Lung (tissue), 12 donors: ENCODE data around the gene PER2. TPM values are rescaled to one million over a fixed set of nuclear protein-coding genes. Genes with fewer than 3 reads are reported as not detected.
"Not testable (repeated sequence)": the region's sequence is repeated elsewhere in the genome, so short reads cannot be mapped to it uniquely, and the experiment has no call there.

ENCODE experiments used
- ATAC-seq: fragments of 200-7000 bp; cut with Tn5 transposase; one replicate; pipeline ENCODE4 v1.9.1; 2020; ENCODE audit warnings: moderate number of reproducible peaks; ENCODE audit not compliant: insufficient read depth, low FRiP score
- DNase-seq, 3 donors: peaks; one replicate each; pipeline ENCODE4 v3.0.0-alpha.2; 2013 to 2017
- H3K27ac ChIP-seq, 2 donors: one replicate each; pipeline ENCODE4 v1.5.1; 2013; ENCODE audit warnings: mild to moderate bottlenecking in 2 of 2, moderate library complexity in 2 of 2, control low read depth in 1 of 2, inconsistent platforms in 1 of 2, low read depth in 1 of 2, low read length in 1 of 2
- H3K27me3 ChIP-seq, 3 donors: one replicate each; pipeline ENCODE4 v1.5.1; 2013; ENCODE audit warnings: low read length in 2 of 3; ENCODE audit not compliant: control insufficient read depth in 3 of 3, insufficient read depth in 3 of 3
- H3K36me3 ChIP-seq, 4 donors: one replicate each; pipeline ENCODE4 v1.5.1; 2013; ENCODE audit warnings: low read length in 4 of 4, mild to moderate bottlenecking in 1 of 4, moderate library complexity in 1 of 4; ENCODE audit not compliant: control insufficient read depth in 4 of 4, insufficient read depth in 4 of 4
- H3K4me1 ChIP-seq, 5 donors: one replicate each; pipeline ENCODE4 v1.5.1; 2013; ENCODE audit warnings: low read length in 5 of 5, mild to moderate bottlenecking in 2 of 5, moderate library complexity in 1 of 5; ENCODE audit not compliant: control insufficient read depth in 5 of 5, insufficient read depth in 5 of 5
- H3K4me3 ChIP-seq: one replicate; pipeline ENCODE4 v1.5.1; 2013; ENCODE audit warnings: mild to moderate bottlenecking, control low read depth, moderate library complexity
- H3K9ac ChIP-seq, 2 donors: one replicate each; pipeline ENCODE4 v1.5.1; 2013; ENCODE audit warnings: low read length in 2 of 2, control low read depth in 1 of 2; ENCODE audit not compliant: insufficient read depth in 1 of 2
- H3K9me3 ChIP-seq, 4 donors: one replicate each; pipeline ENCODE4 v1.5.1; 2013; ENCODE audit warnings: low read length in 3 of 4, mild to moderate bottlenecking in 1 of 4, moderate library complexity in 1 of 4; ENCODE audit not compliant: control insufficient read depth in 4 of 4, insufficient read depth in 3 of 4
- WGBS, 2 donors: extraction: QIAGEN DNeasy Blood & Tissue Kit; methylation state at CpG; one replicate each; pipeline ENCODE4 v1.1.7; 2013; 5-methylcytosine and 5-hydroxymethylcytosine counted together
- polyA plus RNA-seq, 2 donors: library from polyadenylated mRNA; stranded (reverse); fragments of 200-250 nt; gene quantifications; one replicate each; pipeline ENCODE4 v1.2.1, GENCODE V29; 2013
- total RNA-seq, 2 donors: library from RNA; depleted of rRNA in 1 of 2; stranded (reverse); fragments of >200 nt in 1 of 2; gene quantifications; one replicate each; pipeline ENCODE4 v1.2.1, GENCODE V29; 2014 to 2021
- TF ChIP-seq, protein P1 (sequence below): IDR thresholded peaks from 2 replicates; pipeline ENCODE4 v1.5.1; 2012; ENCODE audit warnings: mild to moderate bottlenecking; ENCODE audit errors: control extremely low read depth, extremely low read depth
- donor health status: control.
- donor health status: control.
- donor health status: Bipolar disorder and iron deficiency.
- donor health status: healthy.
- donor health status: DM: yes; HTN: yes; CAD: no.

Gene PER2
- total and polyA plus RNA-seq, 4 donors: 4.1 to 27.1 (median 10.5) TPM

DNA sequence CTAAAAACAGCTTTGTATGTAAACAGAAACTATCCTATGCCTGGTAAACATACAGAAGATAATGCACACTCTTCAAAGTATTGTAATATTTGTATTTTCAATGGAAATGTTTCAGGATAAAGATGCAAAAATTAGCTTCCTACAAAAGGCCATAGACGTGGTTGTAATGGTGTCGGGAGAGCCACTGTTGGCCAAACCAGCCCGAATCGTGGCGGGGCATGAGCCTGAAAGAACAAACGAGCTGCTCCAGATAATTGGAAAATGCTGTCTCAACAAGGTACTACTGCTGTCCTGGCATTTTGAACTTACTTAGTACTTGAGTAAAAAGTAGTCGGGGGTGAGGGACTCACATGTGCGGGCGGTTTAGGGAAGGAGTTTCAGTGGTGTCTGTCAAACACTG, 37.3 kb upstream of the PER2 start:
- DNase-seq (no peak), ATAC-seq (no peak)
- no peak overlapping the region for H3K9ac ChIP-seq
- TF ChIP-seq, protein P1, sequence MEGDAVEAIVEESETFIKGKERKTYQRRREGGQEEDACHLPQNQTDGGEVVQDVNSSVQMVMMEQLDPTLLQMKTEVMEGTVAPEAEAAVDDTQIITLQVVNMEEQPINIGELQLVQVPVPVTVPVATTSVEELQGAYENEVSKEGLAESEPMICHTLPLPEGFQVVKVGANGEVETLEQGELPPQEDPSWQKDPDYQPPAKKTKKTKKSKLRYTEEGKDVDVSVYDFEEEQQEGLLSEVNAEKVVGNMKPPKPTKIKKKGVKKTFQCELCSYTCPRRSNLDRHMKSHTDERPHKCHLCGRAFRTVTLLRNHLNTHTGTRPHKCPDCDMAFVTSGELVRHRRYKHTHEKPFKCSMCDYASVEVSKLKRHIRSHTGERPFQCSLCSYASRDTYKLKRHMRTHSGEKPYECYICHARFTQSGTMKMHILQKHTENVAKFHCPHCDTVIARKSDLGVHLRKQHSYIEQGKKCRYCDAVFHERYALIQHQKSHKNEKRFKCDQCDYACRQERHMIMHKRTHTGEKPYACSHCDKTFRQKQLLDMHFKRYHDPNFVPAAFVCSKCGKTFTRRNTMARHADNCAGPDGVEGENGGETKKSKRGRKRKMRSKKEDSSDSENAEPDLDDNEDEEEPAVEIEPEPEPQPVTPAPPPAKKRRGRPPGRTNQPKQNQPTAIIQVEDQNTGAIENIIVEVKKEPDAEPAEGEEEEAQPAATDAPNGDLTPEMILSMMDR: no peak
- H3K4me1 ChIP-seq: peaks cover 2 to 11% (median 8%) of the 10 kb centered on the region in 5 donors
- no peaks in the 10 kb centered on the region for H3K9me3 ChIP-seq
- 90 to 94% methylated on average over 9 of the region's 9 CpGs for WGBS, 2 donors
- no peaks in the 10 kb centered on the region for H3K27me3 ChIP-seq
- peaks cover 0 to 16% (median 15%) of the 10 kb centered on the region in 4 donors for H3K36me3 ChIP-seq
- H3K27ac ChIP-seq: no peak overlapping the region
- H3K4me3 ChIP-seq: no peak overlapping the region

DNA sequence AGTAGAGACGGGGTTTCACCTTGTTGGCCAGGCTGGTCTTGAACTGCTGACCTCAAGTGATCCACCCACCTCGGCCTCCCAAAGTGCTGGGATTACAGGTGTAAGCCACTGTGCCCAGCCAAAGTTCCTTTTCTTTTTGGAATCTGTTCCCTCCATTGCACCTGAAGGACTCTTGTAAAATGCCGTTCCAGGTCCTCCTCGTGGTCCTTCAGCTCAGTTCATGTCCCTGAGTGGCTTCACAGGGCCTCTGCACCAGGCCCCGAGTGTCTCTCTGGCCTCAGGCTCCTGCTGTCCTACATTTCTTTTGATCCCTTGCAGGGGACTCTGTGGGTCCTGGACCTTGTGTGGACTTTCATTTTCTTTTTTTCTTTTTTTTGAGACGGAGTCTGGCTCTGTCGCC, 35.8 kb upstream of the PER2 start:
- peaks cover 5 to 15% (median 9%) of the 10 kb centered on the region in 5 donors for H3K4me1 ChIP-seq
- not testable (repeated sequence) for H3K9ac ChIP-seq, H3K9me3 ChIP-seq, DNase-seq, H3K27me3 ChIP-seq, H3K27ac ChIP-seq, ATAC-seq, H3K4me3 ChIP-seq
- 91 to 96% methylated on average over 7 of the region's 7 CpGs for WGBS, 2 donors
- H3K36me3 ChIP-seq: peaks cover 0 to 16% (median 11%) of the 10 kb centered on the region in 4 donors

DNA sequence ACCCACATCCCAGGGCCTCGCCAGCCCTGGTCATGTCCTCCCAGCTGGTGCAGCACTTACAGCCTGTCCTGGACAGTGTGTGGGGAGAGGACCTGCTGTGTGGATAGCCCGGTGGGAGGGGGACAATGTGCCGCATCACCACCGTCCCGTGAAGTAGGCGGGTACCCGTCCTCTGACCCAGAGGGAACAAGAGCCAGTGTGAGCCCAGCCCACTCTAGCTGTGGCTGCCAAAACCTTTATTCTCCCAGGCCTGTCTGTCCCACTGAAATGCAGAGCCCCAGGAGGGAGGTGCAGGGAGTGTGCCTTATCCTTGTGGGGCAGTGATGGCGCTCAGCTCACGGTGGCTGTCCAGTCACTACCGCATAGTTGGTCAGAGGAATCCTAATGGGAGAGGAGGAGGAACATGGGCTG, 33.6 kb upstream of the PER2 start:
- TF ChIP-seq, protein P1: no peak
- Histone ChIP-seq H3K9me3 (no peaks in the 10 kb centered on the region), H3K4me1 (peaks cover 5 to 15% (median 9%) of the 10 kb centered on the region in 5 donors), H3K9ac (no peak overlapping the region), H3K27ac (no peak overlapping the region), H3K4me3 (no peak overlapping the region), H3K27me3 (no peaks in the 10 kb centered on the region), H3K36me3 (peaks cover 0 to 7% (median 4%) of the 10 kb centered on the region in 4 donors)
- no peak for ATAC-seq
- no peak for DNase-seq
- WGBS, 2 donors: 93% methylated on average over 10 of the region's 10 CpGs

DNA sequence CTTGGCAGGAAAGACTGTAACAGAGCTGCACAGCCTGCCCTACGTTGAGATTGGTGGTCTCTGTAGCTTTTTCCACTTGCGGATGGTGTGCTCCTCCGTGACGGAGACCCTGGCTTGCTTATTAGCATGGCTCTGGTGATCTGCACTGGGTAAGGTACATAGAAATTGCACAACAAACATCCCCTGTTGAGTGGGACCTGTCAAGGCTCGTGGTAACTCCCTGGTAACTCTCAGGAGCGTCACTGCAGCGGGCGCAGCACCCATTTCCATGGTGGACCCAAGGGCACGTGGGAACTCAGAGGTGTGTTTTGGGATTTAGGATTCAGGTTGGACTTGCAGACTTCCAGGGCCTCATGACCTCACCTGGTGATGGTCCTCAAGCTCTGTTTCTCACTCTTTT, 33.1 kb upstream of the PER2 start:
- Histone ChIP-seq H3K9ac (peak overlapping the region in 1 of 2 donors; percentile 50), H3K9me3 (no peaks in the 10 kb centered on the region), H3K27ac (no peak overlapping the region), H3K4me1 (peaks cover 5 to 15% (median 9%) of the 10 kb centered on the region in 5 donors), H3K4me3 (no peak overlapping the region), H3K27me3 (no peaks in the 10 kb centered on the region), H3K36me3 (peaks cover 0 to 5% (median 1%) of the 10 kb centered on the region in 4 donors)
- ATAC-seq (no peak), DNase-seq (no peak)
- TF ChIP-seq, protein P1: no peak
- 65 to 77% methylated on average over 9 of the region's 9 CpGs for WGBS, 2 donors
